ENCODE results near the gene METTL26.

Gene METTL26

DNA sequence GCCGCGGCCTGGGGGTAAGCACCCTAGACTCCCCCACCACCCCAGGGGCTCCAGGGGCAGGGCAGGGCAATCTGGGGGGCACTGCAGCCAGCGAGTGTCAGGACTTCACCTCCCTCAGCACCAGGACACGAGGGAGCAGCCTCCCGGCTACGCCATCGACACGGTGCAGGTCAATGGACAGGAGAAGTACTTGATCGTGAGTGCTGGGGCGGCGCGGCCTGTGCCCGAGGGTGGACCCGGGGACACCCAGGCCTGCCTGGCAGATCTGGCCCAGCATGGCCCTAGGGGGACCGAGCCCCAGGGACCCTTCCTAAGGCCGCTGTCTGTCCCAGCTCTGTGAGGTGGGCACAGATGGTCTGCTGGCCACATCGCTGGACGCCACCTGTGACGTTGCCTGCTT is 36.3 kb upstream of the METTL26 start:
- Histone ChIP-seq H2BK15ac (replicated peaks; ENCODE audit: low read depth) (no peak overlapping the region), H3K9ac (ENCODE audit: low read length) (no peak overlapping the region), H3K4me1 (ENCODE audit: control insufficient read depth, low read depth, low read length) (peaks cover 5% of the 10 kb centered on the region), H4K8ac (ENCODE audit: low read depth, low read length) (no peak overlapping the region), H3K27ac (ENCODE audit: low read depth, low read length) (no peak overlapping the region), H3K36me3 (ENCODE audit: control insufficient read depth, insufficient read depth, low read length) (peaks cover 22% of the 10 kb centered on the region), H3K4ac (ENCODE audit: low read depth, low read length) (no peak overlapping the region), H4K5ac (ENCODE audit: low read length) (no peak overlapping the region), H3K27me3 (ENCODE audit: insufficient read depth, low read length, poor library complexity) (no peaks in the 10 kb centered on the region), H3K79me1 (ENCODE audit: low read length) (peaks cover 9% of the 10 kb centered on the region), H2AK5ac (ENCODE audit: low read length) (no peak overlapping the region), H3K79me2 (ENCODE audit: control insufficient read depth, insufficient read depth, low read length) (peaks cover 12% of the 10 kb centered on the region), H3K23ac (ENCODE audit: low read length) (no peak overlapping the region), H3K56ac (ENCODE audit: low read length) (no peak overlapping the region), H3K18ac (ENCODE audit: low read length) (no peak overlapping the region), H2BK5ac (ENCODE audit: low read length) (no peak overlapping the region), H3K4me2 (ENCODE audit: low read length) (no peak overlapping the region), H2BK120ac (ENCODE audit: low read depth, low read length) (no peak overlapping the region), H3K4me3 (ENCODE audit: low read length) (no peak overlapping the region)
- no CpG with 5 or more reads among the region's 19 CpGs for WGBS (ENCODE audit: extremely low coverage, insufficient coverage, low lambda C conversion rate)
- DNase-seq, result no peak

DNA sequence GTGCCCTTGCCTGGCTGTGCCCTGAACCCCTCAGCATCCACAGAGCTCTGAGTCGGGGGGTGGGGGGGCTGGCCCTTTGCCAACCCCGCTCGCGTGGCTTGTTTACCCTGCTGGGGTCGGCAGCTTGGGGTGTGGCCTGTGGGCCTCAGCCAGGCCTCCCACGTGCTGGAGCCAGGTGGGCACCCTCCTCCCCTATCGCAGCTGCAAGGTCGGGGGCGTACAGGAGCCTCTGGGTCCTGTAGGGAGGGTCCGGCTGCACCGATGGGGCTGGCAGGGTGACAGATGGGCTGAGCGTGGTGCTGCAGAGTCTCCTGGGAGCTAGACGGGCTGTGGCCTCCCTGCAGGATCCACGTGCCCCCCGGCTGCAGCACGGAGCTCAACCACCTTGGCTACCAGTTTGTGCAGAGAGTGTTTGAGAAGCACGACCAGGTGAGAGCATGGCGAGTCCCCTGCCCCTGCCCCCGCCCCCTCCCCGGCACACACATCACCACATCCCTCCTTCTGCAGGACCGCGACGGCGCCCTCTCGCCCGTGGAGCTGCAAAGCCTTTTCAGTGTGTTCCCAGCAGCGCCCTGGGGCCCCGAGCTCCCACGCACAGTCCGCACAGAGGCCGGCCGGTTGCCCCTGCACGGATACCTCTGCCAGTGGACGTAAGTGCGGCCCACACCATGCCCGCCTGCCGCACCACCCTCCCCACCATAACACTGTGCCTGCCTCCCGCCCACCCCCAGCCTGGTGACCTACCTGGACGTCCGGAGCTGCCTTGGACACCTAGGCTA is 35.4 kb upstream of the METTL26 start:
- Histone ChIP-seq H3K4ac (ENCODE audit: low read depth, low read length) (no peak overlapping the region), H3K79me1 (ENCODE audit: low read length) (peaks cover 9% of the 10 kb centered on the region), H3K4me2 (ENCODE audit: low read length) (no peak overlapping the region), H4K8ac (ENCODE audit: low read depth, low read length) (no peak overlapping the region), H3K18ac (ENCODE audit: low read length) (no peak overlapping the region), H3K79me2 (ENCODE audit: control insufficient read depth, insufficient read depth, low read length) (peaks cover 12% of the 10 kb centered on the region), H2BK120ac (ENCODE audit: low read depth, low read length) (no peak overlapping the region), H2BK15ac (replicated peaks; ENCODE audit: low read depth) (no peak overlapping the region), H3K9ac (ENCODE audit: low read length) (no peak overlapping the region), H3K36me3 (ENCODE audit: control insufficient read depth, insufficient read depth, low read length) (peaks cover 22% of the 10 kb centered on the region), H3K56ac (ENCODE audit: low read length) (no peak overlapping the region), H4K5ac (ENCODE audit: low read length) (no peak overlapping the region), H3K4me1 (ENCODE audit: control insufficient read depth, low read depth, low read length) (peaks cover 5% of the 10 kb centered on the region), H2AK5ac (ENCODE audit: low read length) (no peak overlapping the region), H3K27me3 (ENCODE audit: insufficient read depth, low read length, poor library complexity) (no peaks in the 10 kb centered on the region), H3K23ac (ENCODE audit: low read length) (no peak overlapping the region), H3K27ac (ENCODE audit: low read depth, low read length) (no peak overlapping the region), H2BK5ac (ENCODE audit: low read length) (no peak overlapping the region), H3K4me3 (ENCODE audit: low read length) (no peak overlapping the region)
- WGBS (ENCODE audit: extremely low coverage, insufficient coverage, low lambda C conversion rate), result no CpG with 5 or more reads among the region's 40 CpGs
- no peak for DNase-seq

DNA sequence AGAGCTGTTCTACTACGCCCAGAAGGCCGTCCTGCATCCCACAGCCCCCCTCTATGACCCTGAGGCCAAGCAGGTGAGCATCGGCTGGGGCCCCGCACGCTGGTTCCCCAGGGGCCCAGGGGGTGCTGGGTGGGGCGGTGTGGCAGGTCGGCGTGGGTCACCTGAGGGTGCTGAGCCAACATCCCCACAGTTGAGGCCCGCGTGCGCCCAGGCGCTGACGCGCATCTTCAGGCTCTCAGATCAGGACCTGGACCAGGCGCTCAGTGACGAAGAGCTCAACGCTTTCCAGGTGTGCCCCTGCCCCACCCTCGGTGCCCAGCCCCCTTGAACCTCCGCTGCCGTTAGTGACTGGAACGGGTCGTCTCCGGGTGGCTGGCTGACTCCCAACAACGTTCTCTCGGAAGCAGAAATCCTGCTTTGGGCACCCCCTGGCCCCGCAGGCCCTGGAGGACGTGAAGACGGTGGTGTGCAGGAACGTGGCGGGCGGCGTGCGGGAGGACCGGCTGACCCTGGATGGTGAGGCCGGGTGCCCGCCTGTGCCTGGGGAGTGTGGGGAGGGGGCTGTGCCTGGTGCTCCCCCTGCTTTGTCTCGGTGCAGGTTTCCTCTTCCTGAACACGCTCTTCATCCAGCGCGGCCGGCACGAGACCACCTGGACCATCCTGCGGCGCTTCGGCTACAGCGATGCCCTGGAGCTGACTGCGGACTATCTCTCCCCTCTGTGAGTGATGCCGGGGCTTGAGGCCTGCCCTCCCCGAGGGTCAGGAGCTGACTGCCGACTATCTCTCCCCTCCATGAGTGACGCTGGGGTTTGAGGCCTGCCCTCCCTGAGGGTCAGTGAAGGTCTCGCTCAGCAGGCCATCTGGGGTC is 34.6 kb upstream of the METTL26 start:
- no peak overlapping the region for H2AK5ac ChIP-seq (ENCODE audit: low read length)
- no peak overlapping the region for H3K23ac ChIP-seq (ENCODE audit: low read length)
- H3K4me2 ChIP-seq (ENCODE audit: low read length), result no peak overlapping the region
- no peak overlapping the region for H3K4ac ChIP-seq (ENCODE audit: low read depth, low read length)
- H3K4me1 ChIP-seq (ENCODE audit: control insufficient read depth, low read depth, low read length), result peaks cover 5% of the 10 kb centered on the region
- no peak for DNase-seq
- WGBS (ENCODE audit: extremely low coverage, insufficient coverage, low lambda C conversion rate), result no CpG with 5 or more reads among the region's 52 CpGs
- no peak overlapping the region for H3K18ac ChIP-seq (ENCODE audit: low read length)
- H3K56ac ChIP-seq (ENCODE audit: low read length), result no peak overlapping the region
- H4K5ac ChIP-seq (ENCODE audit: low read length), result no peak overlapping the region
- H3K79me2 ChIP-seq (ENCODE audit: control insufficient read depth, insufficient read depth, low read length), result peaks cover 12% of the 10 kb centered on the region
- no peak overlapping the region for H3K4me3 ChIP-seq (ENCODE audit: low read length)
- H4K8ac ChIP-seq (ENCODE audit: low read depth, low read length), result no peak overlapping the region
- H3K27ac ChIP-seq (ENCODE audit: low read depth, low read length), result no peak overlapping the region
- H3K36me3 ChIP-seq (ENCODE audit: control insufficient read depth, insufficient read depth, low read length), result peaks cover 22% of the 10 kb centered on the region
- H3K79me1 ChIP-seq (ENCODE audit: low read length), result peaks cover 9% of the 10 kb centered on the region
- H2BK15ac ChIP-seq (replicated peaks; ENCODE audit: low read depth), result no peak overlapping the region
- H2BK5ac ChIP-seq (ENCODE audit: low read length), result no peak overlapping the region
- no peak overlapping the region for H2BK120ac ChIP-seq (ENCODE audit: low read depth, low read length)
- no peak overlapping the region for H3K9ac ChIP-seq (ENCODE audit: low read length)
- no peaks in the 10 kb centered on the region for H3K27me3 ChIP-seq (ENCODE audit: insufficient read depth, low read length, poor library complexity)

GRCh38 chr16:669666-670065 is 33.6 kb upstream of the METTL26 start:
- no peak overlapping the region for H3K4me2 ChIP-seq (ENCODE audit: low read length)
- H4K5ac ChIP-seq (ENCODE audit: low read length), result no peak overlapping the region
- H3K79me2 ChIP-seq (ENCODE audit: control insufficient read depth, insufficient read depth, low read length), result peaks cover 12% of the 10 kb centered on the region
- H3K9ac ChIP-seq (ENCODE audit: low read length), result no peak overlapping the region
- no peak overlapping the region for H2BK15ac ChIP-seq (replicated peaks; ENCODE audit: low read depth)
- no peak overlapping the region for H3K4me3 ChIP-seq (ENCODE audit: low read length)
- no peak overlapping the region for H2BK120ac ChIP-seq (ENCODE audit: low read depth, low read length)
- H3K27me3 ChIP-seq (ENCODE audit: insufficient read depth, low read length, poor library complexity), result no peaks in the 10 kb centered on the region
- H3K56ac ChIP-seq (ENCODE audit: low read length), result no peak overlapping the region
- H4K8ac ChIP-seq (ENCODE audit: low read depth, low read length), result no peak overlapping the region
- no peak overlapping the region for H3K23ac ChIP-seq (ENCODE audit: low read length)
- DNase-seq, result no peak
- no peaks in the 10 kb centered on the region for H3K4me1 ChIP-seq (ENCODE audit: control insufficient read depth, low read depth, low read length)
- H3K79me1 ChIP-seq (ENCODE audit: low read length), result peaks cover 9% of the 10 kb centered on the region
- no peak overlapping the region for H3K27ac ChIP-seq (ENCODE audit: low read depth, low read length)
- H3K18ac ChIP-seq (ENCODE audit: low read length), result no peak overlapping the region
- H2AK5ac ChIP-seq (ENCODE audit: low read length), result no peak overlapping the region
- no CpG with 5 or more reads among the region's 13 CpGs for WGBS (ENCODE audit: extremely low coverage, insufficient coverage, low lambda C conversion rate)
- no peak overlapping the region for H3K4ac ChIP-seq (ENCODE audit: low read depth, low read length)
- peaks cover 22% of the 10 kb centered on the region for H3K36me3 ChIP-seq (ENCODE audit: control insufficient read depth, insufficient read depth, low read length)
- H2BK5ac ChIP-seq (ENCODE audit: low read length), result no peak overlapping the region

GRCh38 chr16:668519-669171 is 32.5 kb upstream of the METTL26 start:
- Histone ChIP-seq H3K9ac (ENCODE audit: low read length) (peak overlapping the region; percentile 94), H4K8ac (ENCODE audit: low read depth, low read length) (no peak overlapping the region), H3K4me1 (ENCODE audit: control insufficient read depth, low read depth, low read length) (no peaks in the 10 kb centered on the region), H3K27ac (ENCODE audit: low read depth, low read length) (no peak overlapping the region), H3K56ac (ENCODE audit: low read length) (peak overlapping the region; percentile 97), H3K79me2 (ENCODE audit: control insufficient read depth, insufficient read depth, low read length) (peaks cover 12% of the 10 kb centered on the region), H2AK5ac (ENCODE audit: low read length) (no peak overlapping the region), H2BK120ac (ENCODE audit: low read depth, low read length) (no peak overlapping the region), H3K79me1 (ENCODE audit: low read length) (peaks cover 9% of the 10 kb centered on the region), H3K36me3 (ENCODE audit: control insufficient read depth, insufficient read depth, low read length) (peaks cover 22% of the 10 kb centered on the region), H2BK15ac (replicated peaks; ENCODE audit: low read depth) (no peak overlapping the region), H3K4ac (ENCODE audit: low read depth, low read length) (peak overlapping the region; percentile 64), H3K4me2 (ENCODE audit: low read length) (peak overlapping the region; percentile 39), H3K23ac (ENCODE audit: low read length) (peak overlapping the region; percentile 24), H3K18ac (ENCODE audit: low read length) (peak overlapping the region; percentile 19), H2BK5ac (ENCODE audit: low read length) (no peak overlapping the region), H3K27me3 (ENCODE audit: insufficient read depth, low read length, poor library complexity) (no peaks in the 10 kb centered on the region), H4K5ac (ENCODE audit: low read length) (no peak overlapping the region), H3K4me3 (ENCODE audit: low read length) (peak overlapping the region; percentile 88)
- no peak for DNase-seq
- WGBS (ENCODE audit: extremely low coverage, insufficient coverage, low lambda C conversion rate), result no CpG with 5 or more reads among the region's 50 CpGs
